C4-2B (cell line): ENCODE data around the gene ANGPT4.

Experiments
- H3K27ac ChIP-seq: fragments of 450-650 bp; 2 replicates; pipeline ENCODE4 v1.5.1; 2017
- ZFX ChIP-seq: fragments of 450-650 bp; IDR thresholded peaks from 2 replicates; pipeline ENCODE4 v1.6.1; 2017
- TF ChIP-seq, protein P1 (sequence below): fragments of 450-650 bp; conservative IDR thresholded peaks from 2 replicates; pipeline ENCODE4 v1.5.1; 2017; ENCODE audit warnings: mild to moderate bottlenecking

The ANGPT4 gene

DNA sequence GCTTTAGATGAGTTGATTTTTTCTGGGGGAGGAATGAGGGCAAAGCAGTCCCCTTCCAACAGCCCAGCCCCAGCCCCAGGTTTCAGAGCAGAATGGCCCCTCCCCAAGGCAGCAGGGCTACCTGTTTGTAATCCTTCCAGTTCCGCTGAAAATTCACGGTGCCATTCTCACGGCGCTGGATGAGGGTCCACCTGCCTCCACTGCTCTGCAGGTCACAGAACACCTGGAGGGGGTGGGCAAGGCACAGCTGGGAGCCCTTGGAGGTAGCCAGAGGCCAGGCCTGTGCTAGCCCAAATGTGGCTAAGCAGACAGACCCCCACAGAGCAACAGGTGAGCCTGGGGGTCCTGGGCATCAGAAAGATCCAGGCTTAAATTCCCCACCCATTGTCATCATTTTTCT lies 36.5 kb downstream of the ANGPT4 start:
- H3K27ac ChIP-seq, result no peak overlapping the region
- TF ChIP-seq, protein P1, sequence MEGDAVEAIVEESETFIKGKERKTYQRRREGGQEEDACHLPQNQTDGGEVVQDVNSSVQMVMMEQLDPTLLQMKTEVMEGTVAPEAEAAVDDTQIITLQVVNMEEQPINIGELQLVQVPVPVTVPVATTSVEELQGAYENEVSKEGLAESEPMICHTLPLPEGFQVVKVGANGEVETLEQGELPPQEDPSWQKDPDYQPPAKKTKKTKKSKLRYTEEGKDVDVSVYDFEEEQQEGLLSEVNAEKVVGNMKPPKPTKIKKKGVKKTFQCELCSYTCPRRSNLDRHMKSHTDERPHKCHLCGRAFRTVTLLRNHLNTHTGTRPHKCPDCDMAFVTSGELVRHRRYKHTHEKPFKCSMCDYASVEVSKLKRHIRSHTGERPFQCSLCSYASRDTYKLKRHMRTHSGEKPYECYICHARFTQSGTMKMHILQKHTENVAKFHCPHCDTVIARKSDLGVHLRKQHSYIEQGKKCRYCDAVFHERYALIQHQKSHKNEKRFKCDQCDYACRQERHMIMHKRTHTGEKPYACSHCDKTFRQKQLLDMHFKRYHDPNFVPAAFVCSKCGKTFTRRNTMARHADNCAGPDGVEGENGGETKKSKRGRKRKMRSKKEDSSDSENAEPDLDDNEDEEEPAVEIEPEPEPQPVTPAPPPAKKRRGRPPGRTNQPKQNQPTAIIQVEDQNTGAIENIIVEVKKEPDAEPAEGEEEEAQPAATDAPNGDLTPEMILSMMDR, result no peak
- no peak for TF ChIP-seq ZFX

DNA sequence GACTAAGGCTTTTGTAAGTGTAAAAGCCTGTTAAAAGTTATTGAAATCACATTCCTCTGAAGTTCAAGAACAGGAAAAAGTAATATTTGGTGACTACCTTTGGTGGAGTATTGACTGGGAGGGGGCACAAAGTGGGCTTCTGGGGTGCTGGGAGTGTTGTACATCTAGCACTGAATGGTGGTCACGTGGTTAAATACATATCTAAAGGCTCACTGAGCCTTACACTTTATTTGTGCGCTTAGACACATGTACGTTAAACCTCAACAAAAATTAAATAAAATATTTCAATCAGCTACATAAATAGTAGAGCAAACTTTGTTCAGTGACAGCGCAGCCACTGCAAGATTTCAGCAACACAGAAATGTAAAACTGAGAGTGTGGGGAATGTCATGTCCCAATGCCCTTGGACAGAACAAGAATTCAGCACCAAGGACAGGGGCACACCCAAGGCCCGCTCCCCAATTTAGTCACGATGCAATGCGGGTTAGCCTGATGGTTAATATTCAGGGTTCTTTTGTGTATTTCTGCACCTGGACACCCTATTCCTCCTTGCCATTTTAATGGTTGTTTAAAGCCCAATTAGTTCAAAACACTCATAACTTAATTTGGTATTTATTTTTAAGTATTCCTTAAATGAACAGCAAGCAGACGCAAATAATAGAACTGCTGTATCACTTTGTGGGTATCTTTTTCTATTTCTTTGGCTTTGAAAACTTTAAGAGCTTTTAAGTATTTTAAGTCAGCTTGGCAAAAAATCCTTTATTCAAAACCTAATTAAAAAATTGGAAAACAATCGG lies 37.4 kb downstream of the ANGPT4 start:
- no peak overlapping the region for H3K27ac ChIP-seq
- TF ChIP-seq, protein P1, result no peak
- no peak for TF ChIP-seq ZFX

DNA sequence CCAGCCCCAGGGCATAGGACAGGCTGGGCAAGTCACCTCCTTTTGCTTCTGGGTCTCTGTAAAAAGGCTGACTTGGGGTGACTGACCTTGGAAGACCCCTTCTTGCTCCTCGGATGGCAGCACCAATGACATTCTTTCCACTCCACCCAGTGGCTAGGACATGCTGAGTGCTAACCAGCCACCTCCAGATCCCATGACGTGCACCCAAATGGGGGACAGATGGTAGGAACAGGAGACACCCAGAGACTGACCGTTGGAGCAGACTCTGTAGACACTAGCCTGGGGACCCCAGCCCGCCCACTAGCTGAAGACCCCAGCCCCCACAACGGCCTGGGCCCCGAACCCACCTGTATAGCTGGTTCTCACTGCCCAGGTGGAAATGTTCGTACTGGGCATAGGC lies 38.3 kb downstream of the ANGPT4 start:
- TF ChIP-seq ZFX, result no peak
- TF ChIP-seq, protein P1, result no peak
- H3K27ac ChIP-seq, result no peak overlapping the region

DNA sequence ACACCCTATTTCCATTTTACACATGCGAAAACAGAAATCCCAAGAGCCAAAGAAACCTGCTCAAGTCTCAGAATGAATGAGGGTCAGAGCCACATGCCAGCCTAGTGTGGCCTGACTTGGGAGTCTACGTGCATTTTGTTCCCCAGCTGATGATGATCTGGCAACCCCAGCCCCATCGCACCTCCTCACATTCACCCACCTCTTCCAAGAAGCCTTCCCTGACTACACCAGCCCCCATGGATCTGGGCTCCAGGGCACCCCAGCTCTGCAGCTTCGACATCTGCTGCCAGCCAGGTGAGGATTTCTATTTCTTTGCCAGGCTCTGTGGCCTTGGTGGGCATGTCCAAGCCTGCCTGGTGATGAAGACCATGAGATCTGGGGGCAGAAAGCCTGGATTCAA lies 41.0 kb downstream of the ANGPT4 start:
- H3K27ac ChIP-seq, result no peak overlapping the region
- TF ChIP-seq ZFX, result no peak
- TF ChIP-seq, protein P1, result no peak

DNA sequence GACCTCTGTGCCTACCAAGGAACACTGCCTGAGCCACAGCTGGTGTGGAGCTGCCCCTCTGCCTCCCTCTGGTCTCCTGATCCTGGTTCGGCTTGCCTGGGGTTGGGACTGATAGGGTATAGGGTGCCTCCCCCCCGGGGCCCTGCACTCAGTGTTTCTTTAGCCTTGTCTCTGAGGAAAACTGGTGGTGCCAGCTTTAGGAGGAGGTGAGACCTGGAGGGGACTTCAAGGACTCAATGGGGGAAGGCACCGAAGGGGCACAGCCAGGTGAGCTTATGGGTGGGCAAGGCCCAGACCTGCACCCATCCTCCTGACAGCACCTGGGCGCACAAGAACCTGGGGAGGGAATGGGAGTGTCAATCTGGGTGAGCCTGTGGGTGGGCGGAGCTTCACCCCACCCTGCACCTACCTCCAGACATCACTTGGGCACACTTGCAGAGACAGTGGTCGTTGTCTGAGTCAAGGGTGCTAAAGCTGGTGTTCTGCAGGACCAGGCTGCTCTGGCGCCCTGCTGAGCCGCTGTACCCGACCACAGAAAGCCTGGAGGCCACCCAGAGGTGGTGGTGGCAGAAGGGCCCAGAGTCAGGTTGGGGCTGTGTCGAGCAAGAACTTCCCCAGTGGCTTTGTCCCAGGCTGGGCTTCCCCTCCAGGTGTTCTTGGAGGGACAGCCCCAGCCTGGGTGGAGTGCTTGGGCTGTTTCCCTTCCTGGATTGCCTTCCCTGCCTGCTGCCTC lies 42.1 kb downstream of the ANGPT4 start:
- no peak overlapping the region for H3K27ac ChIP-seq
- TF ChIP-seq ZFX, result no peak
- TF ChIP-seq, protein P1, result no peak

DNA sequence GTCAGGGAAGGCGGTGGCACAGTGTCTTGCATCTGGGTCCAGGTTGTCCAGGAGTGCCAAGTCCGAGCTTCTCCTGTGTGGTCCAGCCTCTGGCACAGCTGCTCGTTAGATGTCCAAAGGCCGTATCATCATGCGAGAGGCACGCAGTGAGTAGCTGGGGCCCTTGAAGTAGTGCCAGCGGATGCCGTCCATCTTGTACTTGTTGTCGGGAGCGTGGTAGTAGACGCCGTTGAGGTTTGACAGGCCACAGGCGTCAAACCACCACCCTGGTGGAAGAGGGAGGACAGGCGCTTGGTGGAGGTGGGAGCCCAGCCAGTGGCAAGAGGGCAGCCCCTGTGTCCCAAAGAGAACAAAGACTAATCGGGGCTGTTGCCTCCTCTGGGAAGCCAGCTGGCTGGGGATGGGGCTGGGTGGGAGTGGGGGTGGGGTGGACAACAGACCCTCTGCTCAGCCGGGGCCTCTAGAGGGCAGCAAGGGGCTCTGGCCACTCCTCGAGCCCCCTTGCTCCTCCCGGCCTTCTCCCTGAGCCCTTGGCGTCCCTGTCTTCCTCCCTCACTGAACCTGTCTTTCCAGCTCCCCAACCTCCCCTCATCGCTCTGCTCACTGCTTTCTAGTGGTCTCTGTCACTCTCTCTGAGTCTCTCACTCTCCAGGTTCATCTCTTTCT lies 43.1 kb downstream of the ANGPT4 start:
- TF ChIP-seq, protein P1, result no peak
- TF ChIP-seq ZFX, result no peak
- no peak overlapping the region for H3K27ac ChIP-seq

DNA sequence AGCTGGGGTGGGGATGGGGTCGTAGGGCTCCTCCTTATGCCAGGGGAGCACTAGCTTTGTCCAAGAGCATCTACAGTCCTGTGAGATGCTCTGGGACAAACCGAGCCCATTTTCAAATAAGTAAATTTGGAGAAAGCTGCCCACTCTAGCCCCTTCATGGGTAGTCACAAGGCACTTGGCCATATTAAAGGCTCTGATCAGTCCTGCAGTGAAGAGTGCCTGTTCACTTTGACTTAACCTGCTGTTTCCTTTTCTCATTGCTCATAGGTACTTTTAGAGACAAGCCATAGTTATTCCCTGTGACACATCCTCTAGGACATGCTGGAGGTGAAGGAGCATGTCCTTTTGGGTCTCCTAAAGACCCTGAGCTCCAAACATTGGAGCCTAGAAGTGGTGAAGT lies 44.2 kb downstream of the ANGPT4 start:
- no peak overlapping the region for H3K27ac ChIP-seq
- TF ChIP-seq, protein P1, result no peak
- TF ChIP-seq ZFX, result no peak
